Left ventricle myocardium inferior (tissue), 1 donor: Measurements from ENCODE around the gene CISTR. TPM values are rescaled to one million over a fixed set of nuclear protein-coding genes. Genes with fewer than 3 reads are reported as not detected.
A peak's percentile ranks its signal among the peaks of the same experiment; 100 is the strongest.

Experiments
- DNase-seq: peaks from one replicate; pipeline ENCODE4 v3.0.0-alpha.2; 2020
- H3K27ac ChIP-seq: fragments of 200-600 bp; replicated peaks from 2 replicates; pipeline ENCODE4 v1.8.0; 2021
- H3K27me3 ChIP-seq: fragments of 200-600 bp; 2 replicates; pipeline ENCODE4 v1.8.0; 2021; ENCODE audit warnings: low read depth
- H3K36me3 ChIP-seq: fragments of 200-600 bp; 2 replicates; pipeline ENCODE4 v1.8.0; 2021
- H3K4me1 ChIP-seq: fragments of 200-600 bp; 2 replicates; pipeline ENCODE4 v1.8.0; 2021
- H3K4me3 ChIP-seq: fragments of 200-600 bp; 2 replicates; pipeline ENCODE4 v1.8.0; 2021; ENCODE audit warnings: mild to moderate bottlenecking, moderate library complexity
- H3K9me3 ChIP-seq: fragments of 200-600 bp; replicated peaks from 2 replicates; pipeline ENCODE4 v1.8.0; 2021
- CTCF ChIP-seq: fragments of 200-600 bp; IDR thresholded peaks from 2 replicates; pipeline ENCODE4 v1.8.0; 2021; ENCODE audit warnings: antibody characterized with exemption, mild to moderate bottlenecking, borderline replicate concordance
- intact Hi-C: fragments of 100-400 bp; cut with micrococcal nuclease; formaldehyde crosslinking; loops from one replicate; pipeline ENCODE4 v1.11.0; 2022
- total RNA-seq: library from RNA; stranded (reverse); fragmentation: NEBNext Ultra II Directional; extraction: Animal tissue kit (Norgen Biotek cat#: 25700); gene quantifications from one replicate; pipeline ENCODE4 v1.2.1, GENCODE V29; 2021
- donor health status: DM: no; HTN: yes; CAD: no; lungs with severe emphysema.

The CISTR gene
- total RNA-seq, 1 donor from 2014 or later = 2.1 TPM

DNA sequence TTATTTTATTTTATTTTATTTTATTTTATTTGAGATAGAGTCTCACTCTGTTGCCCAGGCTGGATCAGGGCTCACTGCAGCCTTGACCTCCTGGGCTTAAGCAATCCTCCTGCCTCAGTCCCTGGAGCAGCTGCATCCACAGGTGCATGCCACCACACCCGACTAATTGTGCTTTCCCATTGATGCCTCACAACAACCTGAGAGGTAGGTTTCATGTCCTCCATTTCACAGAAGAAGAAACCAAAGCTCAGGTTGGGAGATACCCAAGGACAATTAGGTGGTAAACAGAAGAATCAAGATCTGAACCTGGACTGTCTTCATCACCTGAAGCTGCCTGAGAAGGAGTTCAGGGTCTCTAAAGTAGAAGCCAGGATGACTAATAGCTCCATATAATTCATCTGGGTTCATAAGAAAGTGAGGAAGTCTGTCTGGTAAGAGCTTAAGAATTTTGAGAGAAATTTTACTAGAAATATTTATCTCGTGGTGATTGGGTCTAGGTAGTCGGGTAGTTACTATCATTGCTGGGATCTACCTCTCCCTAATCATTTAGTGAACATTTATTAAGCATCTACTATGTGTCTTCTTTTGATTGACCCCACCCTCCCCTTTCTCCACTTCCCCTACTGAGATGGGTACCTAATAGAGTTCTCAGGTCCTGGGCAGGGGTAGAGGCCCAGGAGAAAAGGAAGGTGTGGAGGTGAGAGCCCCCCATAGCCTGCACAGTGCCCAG, 52.7 kb downstream of the CISTR start:
- intact Hi-C loops = no loop called here
- Histone ChIP-seq H3K36me3 (no peaks in the 10 kb centered on the region), H3K9me3 (no peaks in the 10 kb centered on the region), H3K27ac (no peak overlapping the region), H3K4me1 (peaks cover 22% of the 10 kb centered on the region), H3K4me3 (no peak overlapping the region), H3K27me3 (peaks cover 85% of the 10 kb centered on the region)
- no peak for TF ChIP-seq CTCF
- no peak for DNase-seq

GRCh38 chr12:53696655-53697331, 55.0 kb downstream of the CISTR start:
- intact Hi-C loops = no loop called here
- H3K4me3 ChIP-seq = peak overlapping the region; percentile 60

More at GRCh38 chr12:53696655-53697331, 55.0 kb downstream of the CISTR start:
- Histone ChIP-seq H3K27ac (no peak overlapping the region), H3K9me3 (no peaks in the 10 kb centered on the region), H3K4me1 (peaks cover 22% of the 10 kb centered on the region), H3K27me3 (peaks cover 88% of the 10 kb centered on the region), H3K36me3 (no peaks in the 10 kb centered on the region)
- TF ChIP-seq CTCF = no peak
- DNase-seq = no peak

Other genes with a start within 250 kb of the CISTR start
- gene NPFF, start 244.5 kb downstream of the CISTR start, total RNA-seq = not detected
- gene ATF7, start 125.6 kb downstream of the CISTR start, total RNA-seq = 29.8 TPM
- gene ATP5MC2, start 75.9 kb downstream of the CISTR start, total RNA-seq = 534 TPM
- 201 TPM for gene CALCOCO1, start 24.5 kb downstream of the CISTR start, total RNA-seq
- gene HOXC13, start 186.9 kb upstream of the CISTR start, total RNA-seq = not detected
- gene HOXC12, start 202.9 kb upstream of the CISTR start, total RNA-seq = not detected
- gene HOXC11, start 221.1 kb upstream of the CISTR start, total RNA-seq = not detected
- not detected for gene HOTAIR, start 223.0 kb upstream of the CISTR start, total RNA-seq
- not detected for gene HOXC10, start 233.2 kb upstream of the CISTR start, total RNA-seq
- not detected for gene HOXC9, start 248.2 kb upstream of the CISTR start, total RNA-seq